IPS-18c (cell line): ENCODE results near the gene AP1S1.
"Not testable (repeated sequence)": the region's sequence is repeated elsewhere in the genome, so short reads cannot be mapped to it uniquely, and the experiment has no call there.

ENCODE experiments used
- H3K4me3 ChIP-seq: 2 replicates; pipeline ENCODE4 v1.7.0; 2013; ENCODE audit warnings: low read depth, mild to moderate bottlenecking, low read length, moderate library complexity; ENCODE audit not compliant: insufficient read depth
- H3K9me3 ChIP-seq: one replicate; pipeline ENCODE4 v1.6.1; 2013; ENCODE audit warnings: mild to moderate bottlenecking, low read length, moderate library complexity; ENCODE audit not compliant: control insufficient read depth, insufficient read depth

The AP1S1 gene

GRCh38 chr7:101153969-101154692, at the start of gene AP1S1:
AP1S1 (plus strand) TSS chr7:101154476; CDS start chr7:101154515, 39 bp downstream.
- Histone ChIP-seq H3K4me3 (peak within 1 kb of the TSS; percentile 84), H3K9me3 (no peaks in the 10 kb centered on the region)

- H3K4me3 ChIP-seq = no peak overlapping the region
- H3K9me3 ChIP-seq = no peaks in the 10 kb centered on the region
Measured at GRCh38 chr7:101104799-101105198, 49.5 kb upstream of the AP1S1 start.

- not testable (repeated sequence) for H3K4me3 ChIP-seq, H3K9me3 ChIP-seq
Measured at GRCh38 chr7:101105248-101105647, 49.0 kb upstream of the AP1S1 start.

- H3K9me3 ChIP-seq = no peaks in the 10 kb centered on the region
- no peak overlapping the region for H3K4me3 ChIP-seq
Measured at GRCh38 chr7:101106386-101106785, 47.9 kb upstream of the AP1S1 start.

GRCh38 chr7:101108330-101108857, 45.9 kb upstream of the AP1S1 start:
- H3K4me3 ChIP-seq = no peak overlapping the region

GRCh38 chr7:101108961-101109360, 45.3 kb upstream of the AP1S1 start:
- Histone ChIP-seq H3K9me3 (no peaks in the 10 kb centered on the region), H3K4me3 (no peak overlapping the region)

More at GRCh38 chr7:101108330-101108857, 45.9 kb upstream of the AP1S1 start:
- no peaks in the 10 kb centered on the region for H3K9me3 ChIP-seq

- Histone ChIP-seq H3K4me3 (no peak overlapping the region), H3K9me3 (no peaks in the 10 kb centered on the region)
Measured at GRCh38 chr7:101109368-101109767, 44.9 kb upstream of the AP1S1 start.

GRCh38 chr7:101111261-101111660, 43.0 kb upstream of the AP1S1 start:
- no peak overlapping the region for H3K4me3 ChIP-seq
- H3K9me3 ChIP-seq = no peaks in the 10 kb centered on the region

- no peak overlapping the region for H3K4me3 ChIP-seq
- no peaks in the 10 kb centered on the region for H3K9me3 ChIP-seq
Measured at GRCh38 chr7:101112233-101112632, 42.0 kb upstream of the AP1S1 start.

GRCh38 chr7:101113140-101113539, 41.1 kb upstream of the AP1S1 start:
- not testable (repeated sequence) for H3K4me3 ChIP-seq, H3K9me3 ChIP-seq

GRCh38 chr7:101113836-101114235, 40.4 kb upstream of the AP1S1 start:
- Histone ChIP-seq H3K9me3 (no peaks in the 10 kb centered on the region), H3K4me3 (no peak overlapping the region)

- H3K4me3 ChIP-seq = no peak overlapping the region
Measured at GRCh38 chr7:101114492-101114891, 39.8 kb upstream of the AP1S1 start.

GRCh38 chr7:101115215-101115614, 39.1 kb upstream of the AP1S1 start:
- Histone ChIP-seq H3K4me3 (no peak overlapping the region), H3K9me3 (no peaks in the 10 kb centered on the region)

More at GRCh38 chr7:101114492-101114891, 39.8 kb upstream of the AP1S1 start:
- H3K9me3 ChIP-seq = no peaks in the 10 kb centered on the region

GRCh38 chr7:101116898-101117297, 37.4 kb upstream of the AP1S1 start:
- Histone ChIP-seq H3K4me3 (no peak overlapping the region), H3K9me3 (no peaks in the 10 kb centered on the region)

GRCh38 chr7:101118856-101119255, 35.4 kb upstream of the AP1S1 start:
- H3K4me3 ChIP-seq = no peak overlapping the region

GRCh38 chr7:101119876-101120275, 34.4 kb upstream of the AP1S1 start:
- no peak overlapping the region for H3K4me3 ChIP-seq
- H3K9me3 ChIP-seq = no peaks in the 10 kb centered on the region

More at GRCh38 chr7:101118856-101119255, 35.4 kb upstream of the AP1S1 start:
- H3K9me3 ChIP-seq = no peaks in the 10 kb centered on the region

GRCh38 chr7:101120315-101120714, 34.0 kb upstream of the AP1S1 start:
- Histone ChIP-seq H3K4me3 (no peak overlapping the region), H3K9me3 (no peaks in the 10 kb centered on the region)

GRCh38 chr7:101121631-101121990, 32.7 kb upstream of the AP1S1 start:
- not testable (repeated sequence) for H3K4me3 ChIP-seq, H3K9me3 ChIP-seq
